IMR-90 (cell line): Measurements from ENCODE around the gene CLIC3. TPM values are rescaled to one million over a fixed set of nuclear protein-coding genes. Genes with fewer than 3 reads are reported as not detected.

Experiments used
- ATAC-seq: fragments of 200-7000 bp; cut with Tn5 transposase; 2 replicates; pipeline ENCODE4 v1.9.1; 2020; ENCODE audit warnings: low read depth, mild to moderate bottlenecking, moderate library complexity
- BruUV-seq: library from RNA; stranded (reverse); fragments of 400-500 nt; replicated peaks from 2 replicates; lab custom pipeline; 2021; lab: Mats Ljungman, UMichigan
- CTCF ChIA-PET: fragments of 300-600 bp; formaldehyde crosslinking; extraction: SDS; loops from one replicate; lab custom pipeline; 2021; ENCODE audit warnings: antibody characterized with exemption; lab: Yijun Ruan, JAX
- POLR2A ChIA-PET: fragments of 300-600 bp; sonication (Branson Sonifier 250); formaldehyde crosslinking; loops from one replicate; lab custom pipeline; 2022; ENCODE audit warnings: antibody characterized with exemption; ENCODE audit not compliant: unreplicated experiment; lab: Charles Lee
- DNase-seq: peaks from one replicate; pipeline ENCODE4 v3.0.0; 2013
- H2AFZ ChIP-seq: replicated peaks from 2 replicates; pipeline ENCODE3; 2013; ENCODE audit warnings: low read length, mild to moderate bottlenecking; ENCODE audit not compliant: poor library complexity
- H2AK5ac ChIP-seq: 2 replicates; pipeline ENCODE4 v1.6.1; 2013; ENCODE audit warnings: low read depth, low read length, inconsistent platforms
- H2AK9ac ChIP-seq: replicated peaks from 2 replicates; pipeline ENCODE3; 2013; ENCODE audit warnings: mild to moderate bottlenecking, low read depth, low read length, moderate library complexity; ENCODE audit not compliant: poor library complexity
- H2BK120ac ChIP-seq: 2 replicates; pipeline ENCODE4 v1.6.1; 2013; ENCODE audit warnings: low read depth, low read length, inconsistent platforms
- H2BK15ac ChIP-seq: 3 replicates; pipeline ENCODE4 v1.6.1; 2013; ENCODE audit warnings: low read depth, low read length, inconsistent platforms
- H2BK20ac ChIP-seq: 2 replicates; pipeline ENCODE4 v1.6.1; 2013; ENCODE audit warnings: low read depth, mild to moderate bottlenecking, inconsistent platforms, low read length, moderate library complexity
- H2BK5ac ChIP-seq: 2 replicates; pipeline ENCODE4 v1.6.1; 2013; ENCODE audit warnings: mild to moderate bottlenecking, low read depth, low read length, inconsistent platforms; ENCODE audit not compliant: poor library complexity, severe bottlenecking
- H3K14ac ChIP-seq: replicated peaks from 2 replicates; pipeline ENCODE4 v1.6.1; 2013; ENCODE audit warnings: low read depth, low read length, inconsistent platforms
- H3K18ac ChIP-seq: 2 replicates; pipeline ENCODE4 v1.6.1; 2013; ENCODE audit warnings: low read depth, low read length, control low read depth
- H3K23ac ChIP-seq: 2 replicates; pipeline ENCODE4 v1.6.1; 2013; ENCODE audit warnings: low read depth, low read length, inconsistent platforms
- H3K27ac ChIP-seq: 2 replicates; pipeline ENCODE4 v1.5.1; 2013; ENCODE audit warnings: mild to moderate bottlenecking, control low read depth, low read length; ENCODE audit not compliant: insufficient read depth
- H3K27me3 ChIP-seq: 2 replicates; pipeline ENCODE4 v1.6.1; 2013; ENCODE audit warnings: low read length; ENCODE audit not compliant: control insufficient read depth, insufficient read depth
- H3K36me3 ChIP-seq: 2 replicates; pipeline ENCODE4 v1.6.1; 2013; ENCODE audit warnings: low read length, mixed read lengths; ENCODE audit not compliant: control insufficient read depth, insufficient read depth
- H3K4ac ChIP-seq: 2 replicates; pipeline ENCODE4 v1.6.1; 2013; ENCODE audit warnings: low read depth, low read length, inconsistent platforms
- H3K4me1 ChIP-seq: 2 replicates; pipeline ENCODE4 v1.6.1; 2013; ENCODE audit warnings: low read length, mixed read lengths; ENCODE audit not compliant: control insufficient read depth, insufficient read depth
- H3K4me2 ChIP-seq: 2 replicates; pipeline ENCODE4 v1.6.1; 2013; ENCODE audit warnings: low read depth, mild to moderate bottlenecking, control low read depth, low read length, moderate library complexity
- H3K4me3 ChIP-seq: 2 replicates; pipeline ENCODE4 v1.5.1; 2013; ENCODE audit warnings: low read depth, mild to moderate bottlenecking, control low read depth, low read length, moderate library complexity; ENCODE audit not compliant: insufficient read depth
- H3K56ac ChIP-seq: 2 replicates; pipeline ENCODE4 v1.6.1; 2013; ENCODE audit warnings: low read length, inconsistent platforms; ENCODE audit not compliant: insufficient read depth; ENCODE audit errors: extremely low read depth
- H3K79me1 ChIP-seq, 2 experiments: 2 replicates each; pipeline ENCODE4 v1.6.1; 2013; ENCODE audit warnings: low read length in 2 of 2, inconsistent platforms in 1 of 2, low read depth in 1 of 2
- H3K9ac ChIP-seq: 2 replicates; pipeline ENCODE4 v1.6.1; 2013; ENCODE audit warnings: low read depth, low read length, control low read depth
- H3K9me1 ChIP-seq: 2 replicates; pipeline ENCODE4 v1.6.1; 2013; ENCODE audit warnings: low read length, inconsistent platforms; ENCODE audit not compliant: insufficient read depth
- H3K9me3 ChIP-seq: 2 replicates; pipeline ENCODE4 v1.6.1; 2013; ENCODE audit warnings: low read length; ENCODE audit not compliant: control insufficient read depth, insufficient read depth
- H4K20me1 ChIP-seq: 2 replicates; pipeline ENCODE4 v1.6.1; 2013; ENCODE audit warnings: low read length, inconsistent platforms; ENCODE audit not compliant: insufficient read depth
- H4K5ac ChIP-seq: 2 replicates; pipeline ENCODE4 v1.6.1; 2013; ENCODE audit warnings: mild to moderate bottlenecking, low read depth, low read length, control low read depth
- H4K8ac ChIP-seq, 2 experiments: 2 replicates each; pipeline ENCODE4 v1.6.1; 2013; ENCODE audit warnings: low read depth in 2 of 2, low read length in 2 of 2, control low read depth in 1 of 2, inconsistent platforms in 1 of 2
- H4K91ac ChIP-seq: 2 replicates; pipeline ENCODE4 v1.6.1; 2013; ENCODE audit warnings: low read depth, low read length, inconsistent platforms; ENCODE audit not compliant: insufficient read depth
- BHLHE40 ChIP-seq: fragments of 150-350 bp; IDR thresholded peaks from 2 replicates; pipeline ENCODE4 v1.6.1; 2016; ENCODE audit warnings: mild to moderate bottlenecking, low read depth, low read length
- CEBPB ChIP-seq: IDR thresholded peaks from 2 replicates; pipeline ENCODE4 v1.6.1; 2012; ENCODE audit warnings: low read depth, low read length, improper control_type of control experiment
- CHD1 ChIP-seq: IDR thresholded peaks from 2 replicates; pipeline ENCODE4 v1.6.1; 2012; ENCODE audit warnings: low read depth, low read length, improper control_type of control experiment
- CTCF ChIP-seq: conservative IDR thresholded peaks from 2 replicates; pipeline ENCODE4 v1.5.1; 2012; ENCODE audit warnings: mild to moderate bottlenecking, low read depth, low read length, improper control_type of control experiment
- FOS ChIP-seq: fragments of 150-350 bp; IDR thresholded peaks from 2 replicates; pipeline ENCODE4 v1.6.1; 2016; ENCODE audit warnings: low read depth, low read length
- MAFK ChIP-seq: IDR thresholded peaks from 2 replicates; pipeline ENCODE4 v1.6.1; 2012; ENCODE audit warnings: low read depth, low read length, improper control_type of control experiment
- MAZ ChIP-seq: IDR thresholded peaks from 2 replicates; pipeline ENCODE4 v1.6.1; 2012; ENCODE audit warnings: low read depth, mild to moderate bottlenecking, low read length, improper control_type of control experiment, moderate library complexity, borderline replicate concordance
- MXI1 ChIP-seq: IDR thresholded peaks from 2 replicates; pipeline ENCODE4 v1.6.1; 2012; ENCODE audit warnings: low read depth, mild to moderate bottlenecking, low read length, moderate library complexity, borderline replicate concordance
- RAD21 ChIP-seq: IDR thresholded peaks from 2 replicates; pipeline ENCODE4 v1.6.1; 2012; ENCODE audit warnings: low read length, improper control_type of control experiment
- RCOR1 ChIP-seq: IDR thresholded peaks from 2 replicates; pipeline ENCODE4 v1.6.1; 2012; ENCODE audit warnings: mild to moderate bottlenecking, low read length, improper control_type of control experiment; ENCODE audit not compliant: insufficient replicate concordance
- RFX5 ChIP-seq: IDR thresholded peaks from 2 replicates; pipeline ENCODE4 v1.8.0; 2012; ENCODE audit warnings: low read depth, mild to moderate bottlenecking, low read length, moderate library complexity
- SMC3 ChIP-seq: fragments of 150-350 bp; IDR thresholded peaks from 2 replicates; pipeline ENCODE4 v1.6.1; 2016; ENCODE audit warnings: low read depth, mild to moderate bottlenecking, antibody characterized with exemption, low read length, moderate library complexity
- USF2 ChIP-seq: fragments of 150-350 bp; IDR thresholded peaks from 2 replicates; pipeline ENCODE4 v1.6.1; 2017; ENCODE audit warnings: mild to moderate bottlenecking, antibody characterized with exemption, low read length, low read depth
- WGBS, 2 experiments: methylation state at CpG; one replicate each; pipeline versions ENCODE4 v1.1.5 to v1.1.7; 2013; ENCODE audit warnings: missing lambda C conversion rate in 2 of 2; ENCODE audit not compliant: insufficient read length in 1 of 2; ENCODE audit errors: extremely low coverage in 2 of 2; 5-methylcytosine and 5-hydroxymethylcytosine counted together
- dilution Hi-C: fragments of 300-500 bp; cut with HindIII; formaldehyde crosslinking; loops from one replicate; pipeline ENCODE4 v1.14.3; 2018; ENCODE audit warnings: low sequenced_read_pairs; ENCODE audit not compliant: unreplicated experiment
- in situ Hi-C: fragments of 300-500 bp; cut with MboI; formaldehyde crosslinking; loops from 3 replicates; pipeline ENCODE4 v1.14.3; 2019; ENCODE audit warnings: low sequenced_read_pairs, inconsistent platforms, mixed read lengths
- intact Hi-C: fragments of 100-400 bp; cut with micrococcal nuclease; formaldehyde crosslinking; loops from 2 replicates; pipeline ENCODE4 v1.10.0; 2022
- polyA plus RNA-seq, 3 experiments: library from polyadenylated mRNA; depleted of rRNA; stranded (reverse); fragments of >200 nt; gene quantifications; 2 replicates each; pipeline ENCODE4 v1.2.3, GENCODE V29; 2012; ENCODE audit warnings: low replicate concordance in 1 of 3
- total RNA-seq: library from RNA; depleted of rRNA; stranded (reverse); fragments of >200 nt; gene quantifications from 2 replicates; pipeline ENCODE4 v1.2.3, GENCODE V29; 2012
- TF ChIP-seq, protein P1 (sequence below): fragments of 150-350 bp; IDR thresholded peaks from 2 replicates; pipeline ENCODE4 v1.6.1; 2016; ENCODE audit warnings: low read depth, mild to moderate bottlenecking, low read length, moderate library complexity, borderline replicate concordance

The CLIC3 gene
- total and polyA plus RNA-seq, 2 of the 4 experiments (the other 2 are of a cell fraction): 0.18 to 1.7 TPM

- H2BK15ac ChIP-seq: no peak overlapping the region
Measured at GRCh38 chr9:137026384-137026783, 30.0 kb upstream of the CLIC3 start.

More at GRCh38 chr9:137026384-137026783, 30.0 kb upstream of the CLIC3 start:
- no peak overlapping the region for H3K23ac ChIP-seq
- DNase-seq (no peak), ATAC-seq (no peak)
- 100% methylated on average over 1 of the region's 2 CpGs; no CpG with 5 or more reads in 1 of the 2 experiments for WGBS, 2 experiments
- peaks cover 4% of the 10 kb centered on the region; the same call in 1 of the 2 replicates for H3K9me1 ChIP-seq
- no peak overlapping the region for H3K4ac ChIP-seq
- CTCF ChIA-PET: no interaction called here
- H3K9ac ChIP-seq: no peak overlapping the region
- no peak overlapping the region for H2BK5ac ChIP-seq
- H3K56ac ChIP-seq: no peak overlapping the region
- no peaks in the 10 kb centered on the region for H3K27me3 ChIP-seq
- no peak overlapping the region for H4K8ac ChIP-seq
- POLR2A ChIA-PET: no interaction called here
- H4K91ac ChIP-seq: no peak overlapping the region
- H3K4me1 ChIP-seq: peaks cover 5% of the 10 kb centered on the region
- intact Hi-C loops: no loop called here
- H3K36me3 ChIP-seq: no peaks in the 10 kb centered on the region
- H3K79me1 ChIP-seq: peaks cover 0 to 7% of the 10 kb centered on the region in 2 experiments; a peak in 2 of 4 replicates
- H2BK120ac ChIP-seq: no peak overlapping the region
- no peak overlapping the region for H3K4me3 ChIP-seq
- no peak overlapping the region for H3K18ac ChIP-seq
- in situ Hi-C loops: no loop called here
- H3K4me2 ChIP-seq: no peak overlapping the region
- dilution Hi-C loops: no loop called here
- BruUV-seq: no TSS peak
- no peaks in the 10 kb centered on the region; the same call in 1 of the 2 replicates for H4K20me1 ChIP-seq
- no peak overlapping the region for H3K14ac ChIP-seq
- H3K27ac ChIP-seq: no peak overlapping the region
- H4K5ac ChIP-seq: no peak overlapping the region
- H2BK20ac ChIP-seq: no peak overlapping the region
- no peak for TF ChIP-seq RFX5
- TF ChIP-seq FOS: no peak
- TF ChIP-seq RCOR1: no peak
- TF ChIP-seq, protein P1, sequence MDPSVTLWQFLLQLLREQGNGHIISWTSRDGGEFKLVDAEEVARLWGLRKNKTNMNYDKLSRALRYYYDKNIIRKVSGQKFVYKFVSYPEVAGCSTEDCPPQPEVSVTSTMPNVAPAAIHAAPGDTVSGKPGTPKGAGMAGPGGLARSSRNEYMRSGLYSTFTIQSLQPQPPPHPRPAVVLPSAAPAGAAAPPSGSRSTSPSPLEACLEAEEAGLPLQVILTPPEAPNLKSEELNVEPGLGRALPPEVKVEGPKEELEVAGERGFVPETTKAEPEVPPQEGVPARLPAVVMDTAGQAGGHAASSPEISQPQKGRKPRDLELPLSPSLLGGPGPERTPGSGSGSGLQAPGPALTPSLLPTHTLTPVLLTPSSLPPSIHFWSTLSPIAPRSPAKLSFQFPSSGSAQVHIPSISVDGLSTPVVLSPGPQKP: no peak
- TF ChIP-seq MXI1: no peak
- TF ChIP-seq RAD21: no peak
- TF ChIP-seq CTCF: no peak
- no peak for TF ChIP-seq MAZ
- TF ChIP-seq USF2: no peak
- TF ChIP-seq SMC3: no peak
- TF ChIP-seq CHD1: no peak
- TF ChIP-seq BHLHE40: no peak
- TF ChIP-seq CEBPB: no peak
- TF ChIP-seq MAFK: no peak
- H2AFZ ChIP-seq: no peak overlapping the region
- no peaks in the 10 kb centered on the region for H3K9me3 ChIP-seq
- H2AK9ac ChIP-seq: no peak overlapping the region
- H2AK5ac ChIP-seq: no peak overlapping the region
